Activated naive CD4-positive, alpha-beta T cell treated with Interleukin-2 at 50 U/mL for 16 hours (primary cell): ENCODE results near the gene ADGRG1.

Source experiments
- DNase-seq: peaks from one replicate; pipeline ENCODE4 v3.0.0-alpha.2; 2020

Gene ADGRG1

DNA sequence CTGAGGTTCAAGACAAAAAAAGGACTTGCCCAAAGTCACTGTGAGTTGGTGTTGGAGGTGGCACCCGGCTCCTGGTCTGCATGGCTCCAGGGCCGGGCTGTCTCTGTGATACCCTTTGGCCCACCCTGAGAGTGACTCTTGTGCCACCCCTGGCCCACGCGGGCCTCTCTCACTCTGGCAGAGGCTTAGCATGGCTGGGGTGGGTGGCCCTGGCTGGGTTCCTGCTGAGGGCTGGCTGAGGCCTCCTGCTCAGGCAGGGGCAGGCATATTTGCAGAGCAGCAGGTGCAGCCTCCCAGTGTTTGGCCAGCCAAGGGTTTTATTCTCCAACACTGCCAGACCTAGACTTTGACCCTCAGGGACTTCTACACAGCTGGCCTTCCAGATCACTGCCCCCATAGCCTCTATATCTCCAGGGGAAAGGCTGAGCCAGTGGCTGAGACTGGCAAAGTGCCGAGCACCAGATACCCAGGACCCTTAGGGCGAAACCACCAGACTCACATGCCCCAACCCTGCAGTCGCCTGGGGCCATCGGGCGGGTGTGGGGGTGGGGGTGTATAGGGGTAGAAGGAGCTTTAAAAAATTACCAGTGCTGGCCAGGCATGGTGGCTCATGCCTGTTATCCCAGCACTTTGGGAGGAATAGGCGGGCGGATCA is 21.5 kb upstream of the ADGRG1 start:
- no peak for DNase-seq

DNA sequence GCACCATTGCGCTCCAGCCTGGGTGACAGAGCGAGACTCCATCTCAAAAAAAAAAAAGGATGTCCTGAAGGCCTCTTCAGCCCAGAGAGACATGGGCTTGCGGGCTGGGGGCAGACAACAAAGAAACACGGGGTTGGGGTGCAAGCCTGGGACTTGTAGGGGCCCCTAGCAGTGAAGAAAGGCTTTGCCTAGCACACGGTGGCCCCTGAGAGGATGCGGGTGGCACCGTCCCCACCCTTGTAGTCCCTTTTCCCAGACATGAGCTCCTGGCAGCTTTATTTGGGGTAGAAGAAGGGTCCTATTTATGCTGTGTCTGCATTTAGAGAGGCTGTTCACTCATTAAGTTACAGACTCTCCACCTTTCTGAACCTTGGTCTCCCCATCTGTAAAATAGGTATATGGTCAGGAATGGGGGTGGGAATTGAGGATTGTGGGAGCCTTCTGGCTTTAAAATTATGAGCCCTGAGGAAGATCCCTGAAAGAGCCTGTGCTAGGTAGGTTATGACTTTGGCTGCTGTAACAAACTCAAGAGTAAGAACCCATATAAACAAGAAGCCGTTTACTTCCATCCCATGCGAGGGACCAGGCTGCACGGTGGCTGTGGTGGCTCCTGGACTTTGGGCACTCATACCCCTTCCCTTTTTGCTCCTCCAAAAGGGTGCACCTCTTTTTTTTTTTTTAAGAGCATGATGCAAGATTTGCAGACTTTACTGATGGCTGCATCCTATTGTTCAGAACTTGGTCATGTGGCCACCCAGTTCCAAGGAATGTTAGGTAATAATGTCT is 20.6 kb upstream of the ADGRG1 start:
- no peak for DNase-seq

DNA sequence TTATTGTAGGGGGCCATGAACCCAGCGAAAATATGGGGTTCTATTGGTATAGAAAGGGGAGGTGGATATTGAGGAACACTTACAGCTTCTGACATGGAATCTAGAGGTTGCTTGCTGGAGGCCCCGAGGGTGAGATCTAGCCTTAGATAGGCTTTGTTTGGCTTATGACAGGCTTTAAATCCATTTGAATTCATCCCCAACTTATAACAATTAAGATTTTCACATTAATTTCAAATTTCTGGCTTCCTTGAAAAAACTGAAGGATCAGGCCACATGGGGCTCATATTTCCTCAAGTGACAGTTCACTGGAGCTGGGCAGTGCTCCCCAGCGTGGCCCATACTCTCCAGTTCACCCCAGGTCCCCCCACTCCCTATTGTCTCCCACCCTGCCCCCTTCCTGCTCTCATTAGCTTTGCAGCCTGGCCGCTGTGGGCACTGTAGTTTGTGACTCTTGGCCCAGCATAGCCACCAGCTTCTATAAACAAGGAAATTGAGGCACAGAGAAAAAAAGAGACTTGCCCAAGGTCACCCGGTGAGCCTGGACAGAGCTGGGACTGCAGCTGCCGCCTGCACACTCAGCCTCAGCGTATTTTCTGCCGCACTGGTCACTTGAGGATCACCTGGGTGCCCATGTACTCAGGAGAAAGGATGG is 19.8 kb upstream of the ADGRG1 start:
- no peak for DNase-seq

DNA sequence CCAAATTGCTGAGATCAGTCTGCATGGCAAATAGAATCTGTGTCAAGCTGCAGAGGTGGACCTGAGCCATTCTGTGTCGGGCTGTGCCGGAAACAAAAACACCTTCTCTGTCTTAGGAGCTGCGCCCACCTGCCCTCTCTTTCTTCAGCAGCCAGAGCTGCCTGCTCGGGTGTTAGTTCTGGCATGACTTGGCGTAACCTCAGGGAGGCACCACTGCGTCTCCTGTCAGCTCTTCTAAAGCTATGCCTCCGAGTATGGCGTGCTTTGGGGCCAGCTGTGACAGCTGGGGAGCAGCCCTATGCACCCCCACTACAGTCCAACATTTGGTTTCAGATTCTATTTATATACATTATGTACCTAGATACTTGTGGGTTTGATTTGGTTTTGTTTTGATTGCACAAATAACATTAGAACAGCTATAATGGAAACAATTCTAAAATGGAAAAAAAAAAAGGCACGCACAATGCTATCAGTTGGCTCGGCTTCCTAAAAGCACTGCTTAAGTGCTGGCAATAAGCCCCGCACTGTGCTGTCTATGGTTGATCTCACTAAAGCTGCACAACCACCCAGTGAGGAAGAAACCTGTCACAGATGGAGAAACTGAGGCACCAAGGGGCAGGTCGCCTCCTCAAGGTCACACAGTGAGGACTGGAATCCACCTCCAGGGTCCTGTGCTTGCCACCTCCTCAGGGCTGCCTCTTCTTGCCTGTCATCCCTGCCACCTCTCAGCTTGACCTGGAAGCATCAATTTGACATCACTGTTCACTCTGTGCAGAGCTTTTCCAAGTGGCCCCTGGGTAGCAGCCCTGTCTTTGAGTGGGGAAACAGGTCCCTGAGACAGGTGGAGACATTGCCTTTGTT is 18.7 kb upstream of the ADGRG1 start:
- DNase-seq, result peak; percentile 88

DNA sequence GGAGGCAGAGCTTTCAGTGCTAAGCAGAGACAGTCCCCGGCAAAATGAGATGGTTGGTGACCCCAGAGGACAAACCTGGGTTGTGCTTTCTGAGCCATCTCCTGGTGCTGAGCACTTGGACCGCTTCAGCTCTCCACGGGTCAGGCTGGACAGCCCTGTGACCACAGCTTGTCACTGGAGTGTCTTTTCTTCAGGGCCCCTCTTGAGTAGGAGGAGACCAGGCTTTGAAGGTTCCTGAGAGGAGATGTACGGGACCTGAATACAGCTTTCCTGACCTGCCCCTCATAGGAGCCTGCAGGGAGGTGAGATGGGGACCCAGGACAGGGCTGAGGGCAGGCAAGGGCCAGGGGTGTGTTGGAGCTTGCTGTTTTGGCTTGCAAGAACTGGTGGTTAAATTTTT is 17.8 kb upstream of the ADGRG1 start:
- DNase-seq, result no peak

DNA sequence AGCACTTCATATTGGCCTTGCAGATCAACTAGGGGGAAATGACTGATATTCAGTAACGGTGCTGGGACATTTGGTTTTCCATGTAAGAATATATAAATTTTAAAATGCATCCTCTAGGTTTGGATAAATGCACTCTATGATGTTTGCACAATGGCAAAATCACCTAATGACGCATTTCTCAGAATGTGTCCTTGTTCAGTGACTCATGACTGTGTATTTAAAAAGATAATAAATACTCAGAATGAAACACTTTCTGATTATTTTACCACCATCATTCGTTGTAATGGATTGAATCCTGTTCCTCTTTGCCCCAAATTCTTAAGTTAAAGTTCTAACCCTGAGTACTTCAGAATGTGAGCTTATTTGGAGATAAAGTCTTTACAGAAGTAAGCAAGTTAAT is 17.2 kb upstream of the ADGRG1 start:
- DNase-seq, result no peak

DNA sequence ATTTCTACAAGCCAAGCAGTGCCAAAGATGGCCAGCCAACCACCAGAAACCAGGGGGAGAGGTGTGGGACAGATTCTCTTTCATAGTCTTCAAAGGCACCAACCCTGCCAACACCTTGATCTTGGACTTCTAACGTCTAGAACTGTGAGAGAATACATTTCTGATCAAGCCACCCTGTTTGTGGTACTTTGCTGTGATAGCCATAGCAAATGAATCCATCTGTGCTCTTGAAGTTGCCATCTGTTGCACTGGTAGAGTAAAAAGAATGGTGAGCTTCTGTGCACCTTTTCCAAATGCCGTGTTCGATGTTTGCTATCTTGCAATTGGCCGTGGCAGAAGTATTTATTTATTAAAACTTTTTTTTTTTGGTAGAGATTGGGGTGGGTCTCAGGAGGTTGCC is 16.7 kb upstream of the ADGRG1 start:
- no peak for DNase-seq

DNA sequence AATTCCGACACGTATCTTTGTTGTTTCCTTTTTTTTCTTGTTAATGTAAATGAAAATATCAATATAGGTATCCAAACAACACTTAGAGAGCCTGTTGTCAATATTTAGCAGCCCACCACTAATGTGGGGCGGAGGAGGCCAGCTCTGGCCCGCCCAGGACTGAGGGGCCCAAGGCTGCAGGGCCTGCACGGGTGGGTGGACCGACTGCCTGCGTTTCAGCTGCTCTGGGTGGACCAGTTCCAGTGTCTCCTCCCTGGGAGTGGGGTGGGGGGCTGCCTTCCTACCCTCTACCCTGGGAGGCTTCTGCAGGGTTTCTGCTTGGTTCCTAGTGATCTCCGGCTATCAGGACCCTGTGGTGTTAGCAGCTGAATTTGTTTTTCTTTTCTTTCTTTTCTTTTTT is 15.9 kb upstream of the ADGRG1 start:
- DNase-seq, result no peak

DNA sequence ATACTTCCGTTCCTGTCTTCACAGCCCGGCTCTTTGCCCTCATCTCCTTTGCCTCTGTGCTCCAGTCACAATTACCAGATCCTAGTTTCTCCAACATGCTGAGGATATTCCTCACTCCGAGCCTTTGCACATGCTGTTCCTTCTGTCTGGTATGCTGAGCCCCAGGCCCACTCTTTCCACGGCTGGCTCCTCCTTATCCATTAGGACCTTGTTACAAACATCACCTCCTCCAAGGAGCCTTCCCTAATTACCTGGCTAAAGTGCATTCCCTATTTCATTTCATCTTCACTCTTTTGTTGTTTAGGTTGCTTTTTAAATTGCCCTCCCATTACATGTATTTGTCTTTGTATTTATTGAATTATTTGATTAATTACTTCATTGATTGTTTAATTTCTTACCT is 14.9 kb upstream of the ADGRG1 start:
- no peak for DNase-seq

DNA sequence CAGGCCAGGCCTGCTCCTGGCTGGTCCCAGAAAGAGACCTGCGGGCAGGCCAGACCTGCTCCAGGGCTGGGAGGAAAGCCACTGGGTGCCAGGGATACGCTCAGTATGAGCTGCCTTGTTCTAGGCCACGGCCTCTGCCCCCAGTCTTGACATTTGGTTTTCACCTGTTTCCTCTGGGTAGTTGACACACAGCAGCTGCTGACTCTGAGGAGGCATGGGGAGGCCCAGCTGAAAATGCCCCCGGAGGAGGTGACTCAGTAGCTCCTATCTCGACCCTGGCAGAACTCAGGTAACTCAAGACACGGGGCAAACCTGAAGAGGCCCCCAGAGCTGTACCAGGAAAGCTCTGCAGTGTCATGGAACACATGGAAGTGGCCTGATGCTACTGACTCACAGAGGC is 13.9 kb upstream of the ADGRG1 start:
- DNase-seq, result peak; percentile 64

DNA sequence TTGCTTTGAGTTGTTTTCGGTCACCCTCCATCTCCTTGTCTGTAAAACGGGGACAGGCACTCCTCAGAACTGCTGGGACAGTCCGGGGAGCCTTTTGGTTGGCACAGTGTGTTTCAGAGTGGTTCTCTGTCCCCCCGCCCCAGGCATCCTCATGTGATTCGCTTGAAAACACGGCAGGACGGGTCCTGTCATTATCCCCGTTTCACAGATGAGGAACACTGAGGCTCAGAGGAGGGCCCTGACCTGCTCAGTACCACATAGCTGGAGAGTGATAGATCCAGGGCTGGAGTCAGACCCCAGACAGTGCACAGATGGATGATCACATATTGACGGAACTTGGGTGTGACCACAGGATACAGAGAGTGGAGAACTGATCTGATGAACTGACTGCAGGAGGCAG is 13.5 kb upstream of the ADGRG1 start:
- DNase-seq, result no peak

DNA sequence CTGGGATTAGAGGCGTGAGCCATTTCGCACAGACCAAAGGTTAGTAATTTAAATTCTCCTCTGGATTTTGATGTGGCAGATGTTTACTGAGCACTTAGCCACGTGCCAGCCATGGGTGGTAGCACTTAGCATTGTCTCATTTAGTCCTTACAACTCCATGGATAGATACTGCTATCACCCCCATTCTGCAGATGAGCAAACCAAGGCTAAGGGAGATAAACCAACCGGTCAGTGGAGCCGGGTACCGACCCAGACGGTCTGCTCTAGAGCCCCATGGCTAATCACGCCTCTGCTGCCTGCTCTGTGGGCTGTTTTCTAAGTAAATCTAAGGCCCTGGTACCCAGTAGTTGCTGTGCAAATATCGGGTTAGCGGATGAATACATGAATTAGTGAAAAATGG is 12.6 kb upstream of the ADGRG1 start:
- no peak for DNase-seq

DNA sequence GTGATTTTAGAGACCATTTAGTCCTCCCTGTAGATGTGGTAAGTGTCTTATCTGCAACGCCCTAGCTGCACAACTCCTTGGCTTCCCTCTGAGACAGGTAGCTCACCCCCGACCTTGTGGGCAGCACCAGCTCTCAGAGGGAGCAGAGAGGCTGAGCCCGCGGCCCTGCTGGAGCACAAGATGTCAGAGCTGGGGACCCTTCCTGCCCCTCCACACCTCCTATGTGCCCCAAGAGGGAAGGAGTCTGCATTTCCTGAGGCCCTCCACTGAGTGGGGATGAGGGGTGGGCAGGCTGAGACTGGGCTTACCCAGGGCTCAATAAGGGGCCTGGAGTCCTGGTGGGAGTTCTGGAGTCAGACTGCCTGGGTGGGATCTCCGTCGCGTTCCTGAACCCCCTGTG is 12.2 kb upstream of the ADGRG1 start:
- no peak for DNase-seq

DNA sequence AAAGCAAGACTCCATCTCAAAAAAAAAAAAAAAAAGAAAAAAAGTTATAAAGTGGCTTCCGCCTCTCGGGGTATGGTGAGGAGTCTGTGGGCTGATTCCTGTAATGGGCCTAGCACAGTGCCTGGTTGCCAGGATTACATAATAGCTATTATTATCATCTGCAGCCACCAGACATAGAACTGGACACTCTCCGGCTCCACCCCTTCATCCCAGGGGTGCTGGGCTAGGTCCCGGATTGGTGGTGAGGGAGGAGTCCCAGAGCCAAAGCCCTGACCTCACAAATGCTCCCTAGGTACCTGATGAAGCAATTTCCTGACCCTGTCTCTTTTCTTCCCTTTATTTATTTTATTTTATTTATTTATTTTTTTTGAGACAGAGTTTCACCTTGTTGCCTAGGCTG is 11.6 kb upstream of the ADGRG1 start:
- DNase-seq, result no peak

DNA sequence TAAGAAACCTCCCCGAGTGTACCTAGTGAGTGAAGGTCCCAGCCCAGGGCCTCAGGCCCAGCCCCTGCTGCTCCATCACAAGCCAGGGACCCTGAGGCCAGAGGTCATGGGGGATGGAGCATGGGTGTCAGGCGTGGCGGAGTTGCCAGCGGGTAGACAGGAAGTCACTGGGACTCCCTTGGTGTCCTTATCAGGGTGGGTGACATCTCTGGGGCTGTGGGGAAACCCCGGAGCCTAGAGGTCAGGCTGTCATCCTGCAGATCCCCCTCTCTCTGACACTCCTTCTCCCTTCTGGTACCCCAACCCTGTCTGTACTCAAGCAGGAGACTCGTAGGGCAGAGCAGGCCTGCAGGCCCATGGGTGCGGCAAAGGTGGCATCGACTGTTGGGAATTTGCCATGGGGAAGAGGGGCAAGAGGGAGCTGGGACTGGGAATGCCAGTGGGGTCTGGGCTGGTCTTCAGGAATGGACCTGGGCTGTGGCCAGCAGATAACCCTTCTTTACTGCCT is 10.8 kb upstream of the ADGRG1 start:
- DNase-seq, result no peak

DNA sequence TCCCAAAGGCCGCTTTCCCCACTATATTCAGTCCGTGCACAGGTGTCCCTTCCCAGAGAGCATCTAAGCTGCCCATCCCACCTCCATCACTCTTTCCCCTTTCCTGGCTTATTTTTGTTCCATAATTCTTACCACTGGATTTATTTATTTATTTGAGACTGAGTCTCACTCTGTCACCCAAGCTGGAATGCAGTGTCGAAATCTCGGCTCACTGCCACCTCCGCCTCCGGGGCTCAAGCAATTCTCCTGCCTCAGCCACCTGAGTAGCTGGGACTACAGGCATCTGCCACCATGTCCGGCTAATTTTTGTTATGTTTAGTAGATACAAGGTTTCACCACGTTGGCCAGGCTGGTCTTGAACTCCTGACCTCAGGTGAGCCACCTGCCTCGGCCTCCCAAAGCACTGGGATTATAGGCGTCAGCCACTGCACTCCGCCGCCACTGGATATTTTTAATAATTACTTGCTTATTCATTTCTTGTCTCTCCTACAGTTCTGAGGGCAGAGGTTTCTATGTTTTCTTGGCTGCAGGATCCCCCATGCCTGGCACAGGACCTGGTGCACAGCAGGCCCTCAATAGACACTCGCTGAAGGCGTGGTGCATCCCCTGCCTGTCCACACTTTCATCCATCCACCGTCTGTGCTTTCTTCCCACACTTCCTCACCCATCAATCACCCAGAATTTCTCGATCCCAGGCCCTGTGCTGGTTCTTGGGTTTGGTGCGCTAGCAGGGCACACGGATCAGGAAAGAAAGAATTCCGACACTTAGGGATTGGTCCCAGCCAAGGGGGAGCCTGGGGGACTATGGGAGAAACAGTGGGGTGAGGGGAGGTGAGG is 9.9 kb upstream of the ADGRG1 start:
- DNase-seq, result no peak

DNA sequence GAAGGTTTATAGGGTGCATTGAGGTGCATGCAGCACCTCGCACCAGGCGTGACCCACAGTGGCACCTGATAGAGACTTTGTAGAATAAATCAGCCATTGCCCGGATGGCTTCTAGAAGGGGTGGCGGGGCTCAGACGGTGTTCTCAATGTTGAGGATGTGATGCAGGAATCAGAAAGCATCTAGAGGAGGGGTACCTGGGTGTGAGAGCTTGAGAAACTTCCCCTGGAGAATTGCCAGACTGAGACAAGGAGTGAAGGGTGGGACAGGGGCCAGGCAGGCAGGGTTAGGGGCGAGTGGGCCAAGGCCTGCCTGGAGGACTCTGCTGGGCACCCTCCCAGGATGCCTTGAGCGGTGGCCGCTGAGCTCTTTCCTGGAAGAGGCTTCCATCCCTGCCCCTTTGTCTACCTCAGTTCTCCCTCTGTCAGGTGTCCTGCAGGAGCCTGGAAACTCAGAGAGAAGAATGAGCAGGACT is 9.3 kb upstream of the ADGRG1 start:
- no peak for DNase-seq

DNA sequence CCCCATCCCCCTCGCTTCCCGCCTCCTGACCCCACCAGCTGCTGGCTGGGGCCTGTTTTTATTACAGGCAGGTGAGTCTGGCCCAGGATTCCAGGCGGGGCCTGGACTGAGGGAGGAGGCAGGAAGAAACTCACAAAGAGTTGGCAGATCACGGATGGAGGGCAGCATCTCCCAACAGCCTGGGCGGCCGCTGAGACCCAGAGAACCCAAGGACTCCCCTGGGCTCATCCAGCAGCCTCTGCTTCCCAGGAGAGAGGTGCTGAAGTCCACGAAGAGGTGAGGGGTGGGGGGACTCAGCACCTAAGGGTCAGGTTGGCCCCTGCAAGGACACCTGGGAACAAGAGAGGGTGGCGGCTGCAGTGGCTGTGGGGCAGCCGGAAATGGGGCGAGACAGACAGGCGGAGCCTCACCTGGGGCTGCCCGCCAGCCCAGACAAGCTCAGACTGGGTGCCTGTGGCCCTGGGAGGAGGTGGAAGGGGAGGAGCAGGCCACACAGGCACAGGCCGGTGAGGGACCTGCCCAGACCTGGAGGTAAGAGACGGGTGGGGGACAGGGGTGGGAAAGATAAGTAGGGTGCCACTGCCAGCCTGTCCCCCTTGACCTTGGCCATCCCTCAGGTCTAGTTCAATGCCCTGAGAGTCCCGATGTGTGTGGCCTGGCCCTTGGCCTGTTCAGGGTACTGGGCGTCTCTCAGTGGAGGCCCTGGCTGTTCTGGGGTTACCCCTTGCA is 8.7 kb upstream of the ADGRG1 start:
- DNase-seq, result no peak

DNA sequence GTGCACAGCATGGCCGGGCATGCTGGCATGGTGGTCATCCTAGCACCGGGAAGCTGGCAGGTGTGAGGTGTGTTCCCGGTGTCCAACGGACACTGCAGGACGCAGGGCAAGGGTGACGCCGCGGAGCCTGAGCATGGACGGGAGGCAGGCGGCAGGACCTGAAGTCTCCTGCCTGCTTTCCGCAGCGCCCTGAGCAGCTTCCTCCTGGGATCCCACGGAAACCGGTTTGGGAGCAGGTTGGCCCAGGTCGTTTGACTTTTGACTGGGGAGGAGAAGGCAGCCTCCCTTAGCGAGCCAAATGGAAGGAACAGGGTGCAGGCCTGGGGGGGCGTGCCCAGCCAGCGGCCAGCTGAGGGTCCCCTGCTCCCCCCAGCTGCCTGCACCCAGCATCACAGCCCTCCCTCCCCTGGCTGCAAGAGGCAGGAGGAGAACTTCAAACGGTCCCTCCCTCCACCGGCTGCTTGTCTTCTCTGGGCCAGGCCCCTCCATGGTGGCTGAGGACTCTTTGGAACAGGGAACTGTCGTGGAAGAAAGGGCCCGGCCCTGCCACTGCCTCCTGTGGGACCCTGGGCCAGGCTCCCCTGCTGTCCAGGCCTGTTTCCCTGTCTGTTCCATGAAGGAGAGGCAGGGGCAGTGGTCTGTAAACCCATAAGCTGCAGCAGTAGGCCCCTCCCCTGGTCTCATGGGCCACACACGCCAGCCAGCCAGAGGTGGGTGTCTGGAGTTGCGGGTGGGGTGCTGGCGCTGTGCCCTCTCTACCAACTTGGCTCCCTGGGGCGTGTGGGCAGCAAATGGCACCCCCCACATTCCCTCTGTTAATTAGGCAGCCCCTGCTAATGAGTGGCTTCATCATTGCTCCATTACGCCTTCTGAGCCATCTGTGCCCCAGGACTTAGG is 7.8 kb upstream of the ADGRG1 start:
- DNase-seq, result no peak
